HepG2 (cell line): ENCODE results near the gene SMYD4. TPM values are rescaled to one million over a fixed set of nuclear protein-coding genes. Genes with fewer than 3 reads are reported as not detected.

Experiments used
- ARNTL ChIP-seq: sonication (generic); formaldehyde crosslinking; IDR thresholded peaks from 2 replicates; pipeline ENCODE4 v1.4.0; 2020; ENCODE audit warnings: mild to moderate bottlenecking, missing genetic modification reagents
- CEBPZ ChIP-seq: IDR thresholded peaks from 2 replicates; pipeline ENCODE4 v1.6.1; 2012; ENCODE audit warnings: low read length, improper control_type of control experiment
- FOSL2 ChIP-seq: sonication (generic); formaldehyde crosslinking; IDR thresholded peaks from 2 replicates; pipeline ENCODE4 v1.4.0; 2020; ENCODE audit warnings: missing genetic modification reagents
- GMEB1 ChIP-seq: sonication (generic); formaldehyde crosslinking; IDR thresholded peaks from 2 replicates; pipeline ENCODE4 v1.5.1; 2020; ENCODE audit warnings: missing genetic modification reagents, mild to moderate bottlenecking, borderline replicate concordance
- HNRNPL ChIP-seq: fragments of 200-400 bp; formaldehyde crosslinking; IDR thresholded peaks from 2 replicates; pipeline ENCODE4 v1.6.1; 2017; ENCODE audit warnings: mild to moderate bottlenecking, low read depth, low read length
- KLF12 ChIP-seq: sonication (generic); formaldehyde crosslinking; IDR thresholded peaks from 2 replicates; pipeline ENCODE4 v1.4.0; 2020; ENCODE audit warnings: missing genetic modification reagents, borderline replicate concordance
- KLF9 ChIP-seq: IDR thresholded peaks from 2 replicates; pipeline ENCODE4 v1.6.1; 2016; ENCODE audit warnings: low read depth
- RFXANK ChIP-seq: IDR thresholded peaks from 2 replicates; pipeline ENCODE4 v1.6.1; 2016
- TOPORS ChIP-seq: sonication (generic); formaldehyde crosslinking; IDR thresholded peaks from 2 replicates; pipeline ENCODE4 v1.8.0; 2023; ENCODE audit warnings: mild to moderate bottlenecking, missing genetic modification reagents
- ZBTB4 ChIP-seq: sonication (generic); formaldehyde crosslinking; IDR thresholded peaks from 2 replicates; pipeline ENCODE4 v1.4.0; 2020; ENCODE audit warnings: missing genetic modification reagents, mild to moderate bottlenecking, borderline replicate concordance
- ZFP36 ChIP-seq: fragments of 150-350 bp; IDR thresholded peaks from 2 replicates; pipeline ENCODE4 v1.6.1; 2018; ENCODE audit warnings: borderline replicate concordance, low read length, low read depth; ENCODE audit not compliant: partially characterized antibody
- ZNF276 ChIP-seq: sonication (generic); formaldehyde crosslinking; IDR thresholded peaks from 2 replicates; pipeline ENCODE4 v1.4.0; 2020; ENCODE audit warnings: mild to moderate bottlenecking, low read depth, missing genetic modification reagents
- ZNF563 ChIP-seq: sonication (generic); formaldehyde crosslinking; IDR thresholded peaks from 2 replicates; pipeline ENCODE4 v1.8.0; 2022; ENCODE audit warnings: mild to moderate bottlenecking, moderate library complexity, missing genetic modification reagents
- ZNF607 ChIP-seq: sonication (generic); formaldehyde crosslinking; IDR thresholded peaks from 2 replicates; pipeline ENCODE4 v1.5.1; 2020; ENCODE audit warnings: missing genetic modification reagents, mild to moderate bottlenecking, borderline replicate concordance
- ZNF670 ChIP-seq: sonication (generic); formaldehyde crosslinking; IDR thresholded peaks from 2 replicates; pipeline ENCODE4 v1.8.0; 2022; ENCODE audit warnings: mild to moderate bottlenecking, missing genetic modification reagents, borderline replicate concordance
- ZNF691 ChIP-seq: sonication (generic); formaldehyde crosslinking; IDR thresholded peaks from 2 replicates; pipeline ENCODE4 v1.4.0; 2020; ENCODE audit warnings: missing genetic modification reagents, low read depth, mild to moderate bottlenecking, borderline replicate concordance
- ZNF747 ChIP-seq: sonication (generic); formaldehyde crosslinking; IDR thresholded peaks from 2 replicates; pipeline ENCODE4 v1.8.1; 2023; ENCODE audit warnings: missing genetic modification reagents, mild to moderate bottlenecking, borderline replicate concordance
- polyA plus RNA-seq, 8 experiments: library from polyadenylated mRNA; depleted of rRNA in 3 of 8; stranded (reverse) in 7 of 8; unstranded in 1 of 8; fragments of >200 nt; fragmentation: Illumina TruSeq in 4 of 8; extraction: Trizol in 4 of 8; gene quantifications; 2 replicates each; pipeline versions ENCODE4 v1.2.1 to v1.2.3, GENCODE V29; 2011 to 2016; ENCODE audit warnings: low read depth in 4 of 8, missing spikeins in 1 of 8, mixed read lengths in 1 of 8; ENCODE audit not compliant: insufficient read depth in 1 of 8
- total RNA-seq, 5 experiments: library from RNA; depleted of rRNA; stranded (reverse); fragments of >200 nt; fragmentation: Illumina TruSeq; extraction: Trizol; gene quantifications; 2 replicates each; pipeline ENCODE4 v1.2.3, GENCODE V29; 2016; ENCODE audit warnings: low read depth in 1 of 5

Gene SMYD4
- total and polyA plus RNA-seq, 2 of the 13 experiments (the other 11 are each of a cell fraction or from before 2014, with no cell fraction given), result 7.4 to 11.3 TPM

GRCh38 chr17:1810450-1811103 lies 19.1 kb downstream of the SMYD4 start (continued):
- TF ChIP-seq CEBPZ (no peak), ZNF670 (peak; percentile 85), ZNF607 (CRISPR knock-in tag) (no peak), ZFP36 (no peak), GMEB1 (peak; percentile 65; the same call in 1 of the 2 replicates), KLF9 (CRISPR knock-in tag) (0 out of 2 replicates have a peak, but pooled peaks have one; percentile 43), ZNF747 (CRISPR knock-in tag) (peak; percentile 55; the same call in 1 of the 2 replicates), TOPORS (no peak), ZNF276 (CRISPR knock-in tag) (no peak), ZNF691 (0 out of 2 replicates have a peak, but pooled peaks have one; percentile 58), ARNTL (peak; percentile 71; the same call in 1 of the 2 replicates), ZNF563 (no peak), KLF12 (peak; percentile 59), HNRNPL (peak; percentile 42; the same call in 1 of the 2 replicates), FOSL2 (peak; percentile 59), ZBTB4 (CRISPR knock-in tag) (0 out of 2 replicates have a peak, but pooled peaks have one; percentile 75), RFXANK (CRISPR knock-in tag) (peak; percentile 77; the same call in 1 of the 2 replicates)
